GM19193 (cell line): Measurements from ENCODE around the gene BCR.

ENCODE experiments used
- POLR2A ChIP-seq: IDR thresholded peaks from 4 replicates; pipeline ENCODE4 v1.6.1; 2011; ENCODE audit not compliant: insufficient read depth, insufficient read length; ENCODE audit errors: extremely low read depth

The BCR gene

DNA sequence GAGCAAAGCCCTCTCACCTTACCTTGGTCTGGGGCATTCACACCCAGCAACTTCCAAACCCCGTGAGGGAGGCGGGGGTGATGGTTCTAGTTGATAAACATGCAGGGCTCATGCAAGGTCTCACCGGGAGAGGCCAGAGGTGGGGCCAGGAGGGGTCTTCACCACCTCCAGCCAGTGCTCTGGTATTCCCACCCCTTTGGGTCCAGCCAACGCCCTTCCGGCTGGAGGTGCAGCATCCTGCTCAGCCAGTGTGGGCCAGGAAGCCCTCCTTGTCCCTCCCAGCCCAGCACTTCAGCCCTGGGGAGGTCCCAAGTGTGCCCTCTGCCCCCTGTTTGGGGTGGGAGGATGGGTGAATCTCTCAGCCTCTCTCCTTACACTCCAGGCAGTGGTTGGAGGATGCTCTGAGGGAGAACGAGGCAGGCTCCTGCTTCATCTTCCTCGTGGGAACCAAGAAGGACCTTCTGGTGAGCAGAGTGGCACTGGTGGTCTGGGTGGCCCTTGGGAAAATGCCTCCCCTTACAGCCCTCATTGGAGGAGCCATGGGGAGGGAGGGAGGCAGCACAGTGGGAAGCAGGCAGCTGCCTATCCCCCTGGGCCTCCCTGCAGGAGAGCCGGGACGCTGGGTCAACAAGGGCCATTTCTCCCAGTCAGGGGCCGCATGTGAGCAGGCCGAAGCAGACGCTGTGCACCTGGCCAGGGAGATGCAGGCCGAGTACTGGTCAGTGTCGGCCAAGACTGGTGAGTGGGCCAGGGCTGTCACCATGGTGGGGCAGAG lies 21.6 kb upstream of the BCR start:
- TF ChIP-seq POLR2A = no peak

GRCh38 chr22:23159291-23159630 lies 21.0 kb upstream of the BCR start:
- TF ChIP-seq POLR2A = no peak

GRCh38 chr22:23161029-23161428 lies 19.3 kb upstream of the BCR start:
- TF ChIP-seq POLR2A = no peak

- TF ChIP-seq POLR2A = no peak
Measured at GRCh38 chr22:23161574-23161973, 18.7 kb upstream of the BCR start.

DNA sequence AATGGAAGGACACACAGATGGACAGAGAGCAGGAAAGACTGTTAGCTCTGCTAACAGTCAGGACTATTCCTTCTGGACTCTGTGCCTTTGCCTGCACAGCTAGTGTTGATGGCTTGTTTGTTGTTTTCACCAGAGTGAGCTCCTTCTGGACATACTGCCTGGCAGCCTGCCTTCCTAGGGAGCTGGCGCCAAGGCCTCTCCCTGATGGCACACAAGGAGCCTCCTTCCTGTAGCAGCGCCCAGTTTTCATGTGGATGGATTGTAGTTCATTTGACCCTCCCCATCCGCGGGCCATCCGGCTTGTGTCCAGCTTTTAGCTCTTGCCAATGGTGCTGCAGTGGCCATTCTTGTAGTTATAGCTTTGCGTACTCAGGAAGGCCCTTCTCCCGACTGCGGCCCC lies 16.6 kb upstream of the BCR start:
- TF ChIP-seq POLR2A = no peak

DNA sequence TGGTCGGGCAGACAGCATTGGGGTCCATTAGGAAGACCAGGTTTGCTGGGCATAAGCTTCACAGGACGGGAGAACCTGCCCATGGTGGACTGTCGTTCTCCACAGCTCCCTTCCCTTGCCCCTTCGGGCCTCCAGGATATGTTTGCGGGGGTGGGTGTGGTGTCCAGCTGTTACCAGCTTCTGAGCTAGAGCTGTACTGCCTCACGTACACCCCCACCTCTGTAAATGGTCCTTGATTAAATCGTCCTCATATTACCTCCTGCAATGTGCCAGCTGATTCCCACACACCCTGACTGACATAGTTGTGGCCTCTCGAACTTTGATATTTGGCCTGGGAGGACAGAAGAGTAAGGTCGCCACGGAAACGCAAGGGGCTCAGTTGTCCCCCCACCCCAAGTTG lies 16.2 kb upstream of the BCR start:
- TF ChIP-seq POLR2A = no peak

DNA sequence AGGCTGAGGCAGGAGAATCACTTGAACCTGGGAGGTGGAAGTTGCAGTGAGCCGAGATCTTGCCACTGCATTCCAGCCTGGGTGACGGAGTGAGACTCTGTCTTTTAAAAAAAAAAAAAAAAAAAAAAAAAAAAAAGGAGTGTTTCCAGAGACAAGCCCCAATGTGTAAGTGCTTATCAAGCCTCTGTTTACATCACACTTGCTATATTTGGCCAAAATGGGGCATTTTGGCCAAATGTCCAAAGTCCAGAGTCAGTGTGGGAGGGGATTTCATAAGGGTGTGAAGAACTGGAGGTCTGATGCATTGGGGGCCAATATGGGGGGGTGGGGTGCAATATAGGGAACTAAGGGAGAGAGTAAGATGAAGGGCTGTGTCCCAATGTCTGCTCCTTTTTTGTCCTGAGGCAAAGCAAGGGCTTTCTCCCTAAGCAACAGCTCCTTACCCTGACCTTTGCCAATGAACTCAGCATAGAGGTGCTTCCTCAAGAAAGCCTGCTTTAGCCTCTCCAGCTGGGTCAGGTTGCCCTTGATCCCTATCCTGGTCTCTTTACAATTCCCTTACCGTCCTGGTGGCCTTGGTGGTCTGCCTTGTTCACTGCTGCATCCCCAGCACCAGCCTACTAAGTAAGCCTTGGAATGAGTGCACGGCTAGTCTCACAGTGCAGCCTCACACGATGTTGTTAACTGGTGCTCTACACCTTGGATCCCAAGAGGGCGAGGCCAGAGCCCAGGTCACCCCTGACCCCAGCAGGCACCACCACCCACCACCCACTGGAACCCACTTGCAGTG lies 14.1 kb upstream of the BCR start:
- no peak for TF ChIP-seq POLR2A

DNA sequence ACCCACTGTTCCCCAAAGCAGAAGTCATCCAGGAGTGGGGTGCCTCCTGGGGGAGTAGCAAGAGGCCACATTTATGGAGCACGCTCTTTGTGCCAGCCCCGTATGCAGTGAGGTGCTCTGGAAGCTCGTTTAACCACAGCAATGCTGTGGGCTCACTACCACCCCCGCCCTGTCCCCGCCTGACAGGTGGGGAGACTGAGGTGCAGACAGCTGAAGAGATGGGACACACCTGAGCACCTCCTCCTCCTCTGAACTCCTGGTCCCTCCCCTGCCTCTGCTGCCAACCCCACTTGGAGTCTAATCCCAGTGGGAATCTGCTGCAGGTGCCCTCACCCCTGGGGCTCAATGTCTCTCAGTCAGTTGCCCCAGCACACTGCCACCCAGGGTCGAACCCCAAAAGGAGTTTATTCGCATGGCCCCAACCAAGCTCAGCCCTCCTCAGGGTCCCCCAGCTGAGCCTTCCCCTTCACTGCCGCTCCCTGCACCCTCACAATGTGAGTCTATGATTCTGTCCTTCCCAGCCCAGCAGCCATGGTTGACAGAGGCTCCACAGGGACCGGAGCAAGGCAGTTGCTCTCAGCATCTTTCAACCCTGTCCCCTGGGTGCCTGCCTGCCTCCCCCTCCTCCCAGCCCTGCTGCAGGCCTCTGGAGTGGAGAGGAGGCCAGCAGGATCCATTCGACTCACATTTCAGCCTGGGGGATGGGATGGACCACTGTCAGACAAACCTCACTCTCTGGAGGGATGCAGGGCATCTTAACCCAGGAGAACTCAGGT lies 13.3 kb upstream of the BCR start:
- TF ChIP-seq POLR2A = no peak

DNA sequence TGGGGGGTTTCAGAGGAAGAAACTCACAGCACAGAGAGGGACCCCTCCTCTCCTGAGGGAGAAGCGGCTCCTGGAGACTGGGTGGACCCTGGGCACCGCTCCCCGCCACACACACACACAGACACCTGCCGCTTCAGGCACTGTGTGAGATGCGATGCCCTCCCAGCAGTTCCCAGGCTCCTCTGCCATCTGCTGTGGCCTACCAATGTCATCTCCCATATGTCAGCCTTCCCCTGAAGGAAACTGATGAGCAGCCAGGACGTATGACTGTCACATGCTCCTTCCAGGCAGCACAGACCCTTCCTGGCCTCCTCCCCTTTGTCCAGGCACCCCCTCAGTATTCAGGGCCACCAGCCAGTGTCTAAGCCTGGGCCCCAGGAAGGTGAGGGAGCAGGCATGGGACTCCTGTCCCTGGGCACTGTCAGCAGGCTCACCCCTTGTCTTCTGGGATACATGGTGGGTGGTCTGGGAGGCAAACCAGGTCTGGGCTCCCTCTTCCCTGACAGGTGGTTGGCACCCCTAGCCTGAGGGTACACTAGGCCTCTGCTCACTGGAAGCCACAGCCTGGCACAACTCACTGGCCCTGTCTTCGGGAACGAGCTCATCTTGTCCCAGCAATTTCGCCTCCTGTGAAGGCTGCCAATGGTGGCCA lies 11.8 kb upstream of the BCR start:
- no peak for TF ChIP-seq POLR2A

- TF ChIP-seq POLR2A = no peak
Measured at GRCh38 chr22:23169043-23169406, 11.3 kb upstream of the BCR start.

DNA sequence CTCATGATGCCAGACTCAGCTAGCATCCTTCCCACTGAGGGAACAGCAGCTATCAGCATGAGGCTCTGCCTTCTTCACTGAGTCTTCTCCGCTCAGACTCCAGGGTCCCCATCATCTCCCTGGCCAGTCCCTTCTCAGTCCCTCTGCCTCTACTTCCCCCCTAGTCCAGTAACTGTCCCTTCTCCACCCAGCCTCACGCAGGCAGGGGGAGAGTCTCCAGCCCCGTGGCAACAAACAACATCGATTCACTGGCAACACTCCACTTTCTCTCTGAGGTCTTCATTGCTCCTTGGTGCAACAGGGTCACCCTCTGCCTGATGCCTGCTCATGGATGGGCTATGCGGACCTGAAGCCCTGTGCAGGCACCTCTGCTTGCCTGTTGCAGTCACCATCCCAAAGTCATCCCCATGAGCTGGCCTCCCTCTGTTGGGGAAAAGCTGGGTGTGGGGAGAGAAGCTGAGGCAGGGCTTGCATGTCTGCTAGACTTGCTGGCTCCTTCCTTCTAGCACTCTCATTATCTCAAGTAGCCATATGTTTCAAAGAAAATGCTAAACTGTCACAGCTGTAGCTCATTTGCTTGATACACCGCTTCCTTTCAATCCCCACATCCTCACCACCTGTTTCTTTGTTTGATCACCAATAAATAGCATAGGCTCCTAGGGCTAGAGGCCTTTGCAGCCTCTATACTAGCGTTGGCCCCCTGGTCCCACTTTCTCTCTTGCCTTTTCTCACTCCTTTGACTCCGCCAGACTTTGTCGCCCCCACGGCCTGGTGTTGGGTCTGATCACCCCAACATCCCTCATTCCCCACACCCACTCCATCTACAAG lies 4.3 kb upstream of the BCR start:
- no peak for TF ChIP-seq POLR2A

- TF ChIP-seq POLR2A = no peak
Measured at GRCh38 chr22:23176645-23177027, 3.7 kb upstream of the BCR start.

GRCh38 chr22:23177197-23177596 lies 3.1 kb upstream of the BCR start:
- TF ChIP-seq POLR2A = no peak

DNA sequence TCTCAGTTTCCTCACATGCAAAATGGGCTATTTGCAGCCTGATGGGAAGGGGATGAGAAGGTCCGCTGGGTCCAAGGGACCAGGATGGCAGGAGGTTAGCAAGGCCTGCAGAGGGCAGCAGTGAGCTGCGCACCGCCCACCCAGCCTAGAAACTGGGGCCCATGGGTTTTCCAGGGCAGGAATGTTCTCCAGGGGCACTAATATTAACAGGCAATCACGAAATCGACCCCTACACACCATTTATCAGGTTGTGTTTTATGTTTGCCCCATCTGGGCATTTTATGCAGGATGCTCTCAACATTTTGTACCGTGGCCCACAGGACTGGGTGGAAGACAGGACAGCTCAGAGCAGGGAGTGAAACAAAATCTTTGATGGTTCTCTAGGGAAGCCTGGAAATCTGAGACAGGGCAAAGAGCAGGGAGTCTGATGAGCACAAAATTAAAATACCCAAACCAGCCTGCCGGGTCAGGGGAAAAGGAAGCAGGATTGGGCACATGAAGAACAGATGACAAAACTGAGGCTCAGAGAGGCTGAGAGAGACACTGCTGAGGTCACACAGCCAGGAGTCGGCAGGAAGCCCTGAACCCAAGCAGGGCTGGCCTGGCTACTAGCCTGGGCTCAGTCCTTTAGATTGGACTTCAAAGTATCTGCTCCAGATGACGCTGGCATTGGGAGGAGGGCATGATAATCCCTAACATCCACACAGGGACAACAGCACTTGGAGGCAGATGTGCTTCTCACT lies 1.6 kb upstream of the BCR start:
- TF ChIP-seq POLR2A = no peak
